Tibial nerve (tissue), 4 donors: ENCODE measurements around the gene KLHDC4. TPM values are rescaled to one million over a fixed set of nuclear protein-coding genes. Genes with fewer than 3 reads are reported as not detected.

Experiments used
- DNase-seq, 2 donors: peaks; one replicate each; pipeline ENCODE4 v3.0.0-alpha.2; 2019; ENCODE audit warnings: low spot score in 2 of 2
- H3K27ac ChIP-seq, 4 donors: fragments of 200-600 bp; sonication (generic) in 3 of 4; one replicate each; pipeline ENCODE4 v1.5.1; 2017 to 2019; ENCODE audit warnings: mild to moderate bottlenecking in 1 of 4
- H3K27me3 ChIP-seq, 2 donors: fragments of 200-600 bp; sonication (generic) in 1 of 2; one replicate each; pipeline versions ENCODE4 v1.5.1 to v1.6.0; 2017 to 2019
- H3K36me3 ChIP-seq, 3 donors: fragments of 200-600 bp; sonication (generic); one replicate each; pipeline ENCODE4 v1.5.1; 2018 to 2019
- H3K4me1 ChIP-seq, 4 donors: fragments of 200-600 bp; sonication (generic) in 3 of 4; one replicate each; pipeline ENCODE4 v1.5.1; 2017 to 2019
- H3K4me3 ChIP-seq, 4 donors: fragments of 200-600 bp; sonication (generic) in 3 of 4; one replicate each; pipeline ENCODE4 v1.5.1; 2017 to 2019; ENCODE audit warnings: mild to moderate bottlenecking in 1 of 4, moderate library complexity in 1 of 4
- H3K9me3 ChIP-seq, 4 donors: fragments of 200-600 bp; sonication (generic) in 3 of 4; one replicate each; pipeline ENCODE4 v1.5.1; 2017 to 2019
- CTCF ChIP-seq, 5 experiments: fragments of 200-600 bp in 3 of 5; fragments of 450-650 bp in 2 of 5; sonication (generic) in 3 of 5; IDR thresholded peaks; one replicate each; pipeline ENCODE4 v1.5.1; 2016 to 2019; ENCODE audit warnings: antibody characterized with exemption in 5 of 5, mild to moderate bottlenecking in 3 of 5, moderate library complexity in 2 of 5
- EP300 ChIP-seq, 2 donors: sonication (generic); formaldehyde crosslinking; IDR thresholded peaks; one replicate each; pipeline ENCODE4 v1.6.1; 2017; ENCODE audit warnings: antibody characterized with exemption in 2 of 2, mild to moderate bottlenecking in 1 of 2
- POLR2A ChIP-seq, 2 donors: fragments of 450-650 bp; IDR thresholded peaks; one replicate each; pipeline ENCODE4 v1.6.1; 2017; ENCODE audit warnings: antibody characterized with exemption in 2 of 2, mild to moderate bottlenecking in 2 of 2, moderate library complexity in 2 of 2
- WGBS, 2 donors: methylation state at CpG; one replicate each; pipeline ENCODE4 v1.1.5; 2018; 5-methylcytosine and 5-hydroxymethylcytosine counted together
- total RNA-seq, 4 donors: library from RNA; depleted of rRNA; stranded (reverse); fragments of >200 nt; gene quantifications; one replicate each; pipeline ENCODE4 v1.1.0, GENCODE V29; 2016

KLHDC4 gene
- total RNA-seq, 4 donors from 2014 or later, result 26.9 to 61.5 (median 42.5) TPM

DNA sequence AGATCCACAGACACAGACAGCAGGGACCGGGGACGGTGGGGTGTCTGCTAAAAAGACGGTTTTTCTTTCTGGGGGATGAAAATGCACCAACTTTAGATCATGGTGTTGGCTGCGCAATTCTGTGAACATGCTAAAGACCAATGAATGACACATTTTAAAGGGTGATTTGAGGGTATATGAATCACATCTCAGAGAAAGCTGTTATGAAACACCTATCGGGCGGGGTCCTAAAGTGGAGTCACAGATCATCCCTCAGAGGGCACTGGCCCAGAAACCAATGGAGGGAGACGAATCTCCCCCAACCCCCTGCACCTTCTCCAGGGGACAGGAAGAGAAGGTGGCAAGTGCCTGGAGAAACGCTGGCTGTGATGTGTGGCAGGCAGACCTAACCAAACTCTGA lies 26.0 kb downstream of the KLHDC4 start:
- peaks cover 0 to 19% (median 4%) of the 10 kb centered on the region in 4 donors for H3K4me1 ChIP-seq
- no peak for DNase-seq
- H3K27ac ChIP-seq, result peak overlapping the region in 1 of 4 donors; percentile 70
- peaks cover 0 to 62% (median 0%) of the 10 kb centered on the region in 3 donors for H3K36me3 ChIP-seq
- no peaks in the 10 kb centered on the region for H3K27me3 ChIP-seq
- 94 to 96% methylated on average over 8 of the region's 8 CpGs for WGBS, 2 donors
- no peaks in the 10 kb centered on the region for H3K9me3 ChIP-seq
- no peak for TF ChIP-seq CTCF (IDR thresholded peaks at IDR 0.05)
- no peak for TF ChIP-seq EP300 (IDR thresholded peaks at IDR 0.05)
- TF ChIP-seq POLR2A (IDR thresholded peaks at IDR 0.05), result no peak
- no peak overlapping the region for H3K4me3 ChIP-seq

- Histone ChIP-seq H3K27ac (no peak overlapping the region), H3K9me3 (no peaks in the 10 kb centered on the region), H3K4me1 (peaks cover 0 to 15% (median 4%) of the 10 kb centered on the region in 4 donors), H3K36me3 (peaks cover 0 to 63% (median 0%) of the 10 kb centered on the region in 3 donors), H3K4me3 (no peak overlapping the region), H3K27me3 (no peaks in the 10 kb centered on the region)
- TF ChIP-seq EP300 (IDR thresholded peaks at IDR 0.05) (no peak), POLR2A (IDR thresholded peaks at IDR 0.05) (no peak), CTCF (IDR thresholded peaks at IDR 0.05) (no peak)
- no peak for DNase-seq
- 82 to 85% methylated on average over 12 of the region's 12 CpGs for WGBS, 2 donors
Measured at GRCh38 chr16:87736008-87736382, 29.8 kb downstream of the KLHDC4 start.

- Histone ChIP-seq H3K4me3 (no peak overlapping the region), H3K9me3 (no peaks in the 10 kb centered on the region), H3K27me3 (no peaks in the 10 kb centered on the region), H3K4me1 (peaks cover 0 to 9% (median 2%) of the 10 kb centered on the region in 4 donors), H3K36me3 (peaks cover 0 to 61% (median 0%) of the 10 kb centered on the region in 3 donors), H3K27ac (no peak overlapping the region)
- TF ChIP-seq CTCF (IDR thresholded peaks at IDR 0.05) (no peak), POLR2A (IDR thresholded peaks at IDR 0.05) (no peak), EP300 (IDR thresholded peaks at IDR 0.05) (no peak)
- 80 to 81% methylated on average over 23 of the region's 23 CpGs for WGBS, 2 donors
- DNase-seq, result no peak
Measured at GRCh38 chr16:87735270-87736007, 30.3 kb downstream of the KLHDC4 start.

DNA sequence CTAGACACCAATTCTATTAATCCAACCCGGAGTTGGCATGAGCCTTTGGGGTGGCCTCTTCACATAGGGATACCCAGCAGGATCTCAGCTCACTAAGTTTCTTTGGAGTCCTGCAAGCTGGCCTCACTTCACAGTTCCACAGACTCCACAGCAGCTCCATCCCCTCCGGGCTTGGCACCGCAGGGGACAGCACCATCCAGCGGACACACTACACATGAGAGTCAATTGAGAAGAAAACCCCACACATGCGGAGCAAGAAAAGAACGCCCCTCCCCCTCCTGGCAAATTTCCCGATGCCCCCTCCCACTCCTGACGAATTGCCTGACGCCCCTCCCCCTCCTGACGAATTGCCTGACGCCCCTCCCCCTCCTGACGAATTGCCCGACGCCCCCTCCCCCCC lies 31.1 kb downstream of the KLHDC4 start:
- Histone ChIP-seq H3K36me3 (peaks cover 0 to 60% (median 0%) of the 10 kb centered on the region in 3 donors), H3K27ac (no peak overlapping the region), H3K27me3 (no peaks in the 10 kb centered on the region), H3K4me3 (no peak overlapping the region), H3K9me3 (no peaks in the 10 kb centered on the region), H3K4me1 (peaks cover 0 to 1% (median 0%) of the 10 kb centered on the region in 4 donors)
- 71 to 79% methylated on average over 14 of the region's 14 CpGs for WGBS, 2 donors
- DNase-seq, result no peak
- TF ChIP-seq CTCF (IDR thresholded peaks at IDR 0.05) (no peak), POLR2A (IDR thresholded peaks at IDR 0.05) (no peak), EP300 (IDR thresholded peaks at IDR 0.05) (no peak)

DNA sequence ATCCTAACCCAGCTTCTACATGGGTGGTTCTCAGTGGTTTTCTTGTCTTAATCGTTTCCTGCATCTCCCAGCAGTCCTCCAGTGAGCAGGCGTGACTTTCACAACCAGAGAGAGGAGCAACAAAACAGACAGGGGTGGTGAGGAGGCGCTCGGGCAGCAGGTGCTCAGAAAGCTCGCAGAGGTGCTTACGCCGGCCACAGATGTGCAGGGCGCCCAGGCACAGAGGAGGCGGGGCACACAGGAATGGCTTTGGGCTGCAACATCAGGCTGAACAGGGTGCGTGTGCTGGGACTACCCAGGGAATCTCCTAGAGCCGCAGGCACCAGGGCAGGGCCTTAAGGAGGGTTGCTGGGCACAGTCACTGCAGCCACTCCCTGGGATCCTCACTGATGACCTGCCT lies 32.6 kb downstream of the KLHDC4 start:
- Histone ChIP-seq H3K27ac (no peak overlapping the region), H3K27me3 (no peaks in the 10 kb centered on the region), H3K4me1 (no peaks in the 10 kb centered on the region), H3K4me3 (no peak overlapping the region), H3K36me3 (peaks cover 0 to 70% (median 0%) of the 10 kb centered on the region in 3 donors), H3K9me3 (no peaks in the 10 kb centered on the region)
- WGBS, 2 donors, result 83 to 87% methylated on average over 11 of the region's 11 CpGs
- DNase-seq, result no peak
- TF ChIP-seq POLR2A (IDR thresholded peaks at IDR 0.05) (no peak), CTCF (IDR thresholded peaks at IDR 0.05) (no peak), EP300 (IDR thresholded peaks at IDR 0.05) (no peak)
